ENCODE data around the gene MIR17HG.

The MIR17HG gene

DNA sequence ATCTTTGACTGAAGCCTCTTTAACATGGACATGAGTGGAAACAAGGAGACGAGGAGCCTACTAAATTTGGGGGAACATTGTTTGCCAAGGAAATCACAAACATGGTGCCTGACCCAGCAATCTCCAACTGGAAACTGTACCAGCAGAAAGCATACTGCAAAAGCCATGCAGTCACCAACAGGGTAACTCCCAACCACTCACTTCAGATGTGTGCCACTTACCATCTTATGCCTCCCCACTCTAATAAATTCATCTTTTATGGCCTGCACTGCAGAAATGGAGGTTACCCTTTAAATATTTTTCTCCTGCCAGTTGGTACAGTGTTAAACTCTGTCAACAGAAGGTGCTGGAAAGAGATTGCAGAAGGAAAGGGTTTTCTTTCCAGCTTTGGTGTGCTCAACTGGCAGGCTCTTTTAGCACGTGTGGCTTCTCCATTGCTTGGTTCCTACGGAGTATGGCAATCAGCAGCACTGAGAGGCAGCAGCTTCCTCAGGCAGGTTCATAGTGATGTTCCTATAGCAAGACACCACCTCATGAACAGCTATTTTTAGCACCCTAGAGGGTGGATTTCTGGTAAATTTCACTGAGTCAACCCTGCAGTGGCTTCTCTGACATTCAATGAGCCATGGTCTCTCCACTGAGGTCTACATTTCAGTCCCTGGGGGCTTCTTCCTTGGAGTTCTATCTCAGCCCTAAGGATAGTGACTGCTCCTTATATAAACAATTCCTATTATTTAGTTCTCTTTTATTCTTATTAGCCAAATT, 21.4 kb downstream of the MIR17HG start:
- no peak for DNase-seq (ENCODE audit: low spot score)

DNA sequence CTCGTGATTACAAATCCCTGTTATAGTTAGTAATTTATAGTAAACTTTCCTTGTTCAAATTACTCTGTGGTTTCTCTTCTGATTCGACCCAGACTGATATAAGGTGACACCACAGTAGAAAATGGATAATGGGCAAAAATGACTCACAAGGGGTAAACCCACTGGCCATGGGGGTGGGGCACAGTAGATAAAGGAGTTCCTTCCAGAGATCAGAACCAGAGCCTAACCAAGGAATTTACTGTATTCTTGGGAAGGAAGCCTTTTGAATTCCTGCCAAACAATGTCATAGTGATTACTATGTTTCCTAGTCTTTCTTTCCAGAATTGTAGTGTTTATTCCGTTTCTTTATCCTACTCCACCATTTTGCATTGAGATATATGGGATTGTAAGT, 21.9 kb downstream of the MIR17HG start:
- no peak for DNase-seq (ENCODE audit: low spot score)

GRCh38 chr13:91370501-91370900, 23.0 kb downstream of the MIR17HG start:
- DNase-seq (ENCODE audit: low spot score): no peak

GRCh38 chr13:91372911-91373310, 25.4 kb downstream of the MIR17HG start:
- DNase-seq (ENCODE audit: low spot score): no peak

DNA sequence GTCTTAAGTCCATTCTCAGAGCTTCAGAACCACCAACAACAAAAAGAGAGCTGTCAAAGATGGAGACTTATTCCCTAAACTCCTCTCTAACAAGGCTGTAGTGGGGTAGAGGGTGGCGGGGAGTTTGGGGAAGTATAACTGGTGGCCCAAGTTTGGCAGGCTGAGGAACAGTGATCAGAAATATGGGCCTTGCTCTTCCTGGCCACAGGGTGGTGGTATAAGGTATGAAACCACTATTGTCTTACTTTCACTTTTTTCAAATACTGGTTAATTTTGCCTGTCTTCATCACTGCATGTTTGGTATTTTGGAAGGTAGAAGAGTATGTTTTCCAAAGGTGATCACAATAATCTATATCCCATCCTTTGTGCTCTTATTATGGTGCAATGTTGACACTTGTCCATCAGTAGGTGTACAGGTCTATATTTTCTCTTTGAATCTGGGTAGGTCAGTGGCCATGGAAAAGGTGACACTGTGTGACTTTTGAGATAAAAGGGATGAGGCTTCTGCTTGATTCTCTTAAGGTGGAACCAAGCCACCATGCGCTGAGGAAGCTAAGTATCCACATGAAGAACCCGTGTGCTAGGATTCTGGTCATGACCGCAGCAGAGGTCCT, 27.7 kb downstream of the MIR17HG start:
- DNase-seq (ENCODE audit: low spot score): peak; percentile 29

DNA sequence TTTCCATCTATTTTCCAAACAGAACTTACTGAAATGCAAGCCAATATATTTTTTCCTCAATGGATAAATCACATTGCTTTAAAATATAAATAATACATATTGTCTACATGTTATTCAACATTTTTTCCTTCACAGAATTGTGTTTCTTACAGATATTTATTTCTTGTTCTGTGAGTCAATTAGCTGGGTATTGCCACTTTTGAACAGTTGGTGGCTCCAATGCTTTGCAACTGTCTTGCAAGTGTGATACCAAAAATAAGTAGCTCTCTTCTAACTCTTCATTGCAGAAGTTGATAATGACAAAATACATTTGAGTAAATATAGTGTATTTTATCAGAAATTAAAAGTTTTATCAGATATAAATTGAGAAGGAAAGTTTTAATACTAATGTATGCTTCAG, 33.9 kb downstream of the MIR17HG start:
- peak; percentile 32 for DNase-seq (ENCODE audit: low spot score)

DNA sequence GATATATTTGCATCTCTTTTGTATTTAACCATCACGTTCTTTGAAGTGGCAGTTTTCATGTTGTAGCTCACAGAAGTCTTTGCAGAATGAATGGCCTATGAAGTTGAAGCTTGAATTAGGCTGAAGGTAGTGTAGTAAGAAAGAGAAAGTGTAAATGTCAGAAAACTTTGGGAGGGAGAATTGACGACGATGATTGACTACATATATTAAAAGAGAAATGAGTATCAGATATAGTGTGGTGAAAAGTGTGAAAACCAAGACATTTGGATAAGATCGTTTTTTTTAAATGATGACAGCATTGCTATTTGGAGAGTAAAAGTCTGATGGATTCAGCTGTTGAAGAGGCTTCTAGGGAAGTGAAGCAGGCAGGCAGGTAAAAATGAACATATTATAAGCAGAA, 36.3 kb downstream of the MIR17HG start:
- no peak for DNase-seq (ENCODE audit: low spot score)

DNA sequence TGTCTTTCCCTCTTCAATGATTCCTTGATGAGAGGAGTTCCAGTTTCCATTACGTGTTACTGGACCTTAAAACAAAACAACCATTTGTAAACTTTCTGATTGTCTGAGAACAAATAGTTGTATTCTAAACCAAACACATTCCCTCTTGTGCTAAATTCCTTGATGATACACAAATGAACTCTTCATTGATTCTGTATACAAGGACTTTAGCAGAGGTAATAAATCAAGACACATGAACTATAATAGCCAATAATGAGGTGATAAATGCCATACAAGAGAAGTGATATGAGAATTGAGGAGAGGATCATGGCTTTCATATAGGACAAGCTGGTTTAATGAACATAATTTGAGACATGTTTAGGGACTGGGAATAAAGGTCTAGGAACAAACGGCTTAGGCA, 37.4 kb downstream of the MIR17HG start:
- no peak for DNase-seq (ENCODE audit: low spot score)

- DNase-seq (ENCODE audit: low spot score): no peak
Observed at GRCh38 chr13:91389186-91389585, 41.7 kb downstream of the MIR17HG start.

DNA sequence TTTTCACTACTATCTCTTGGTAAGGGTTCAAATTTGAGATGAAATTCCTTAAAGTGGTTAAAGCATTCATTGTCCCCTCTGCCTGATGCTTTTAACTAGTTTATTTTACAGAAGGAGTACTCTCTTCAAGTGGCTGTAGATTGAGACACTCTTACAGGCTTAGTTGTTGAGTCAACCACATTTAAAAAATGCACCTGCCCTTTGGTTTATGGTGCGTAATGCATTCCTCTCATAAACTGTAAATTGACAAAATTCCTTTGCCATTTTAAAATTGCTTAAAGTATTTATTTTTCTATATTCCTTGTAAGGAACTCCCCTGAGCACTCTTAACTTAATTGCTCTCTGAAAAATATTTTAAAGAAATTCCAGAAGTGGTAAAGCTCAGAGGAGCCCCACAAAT, 50.1 kb downstream of the MIR17HG start:
- no peak for DNase-seq (ENCODE audit: low spot score)

DNA sequence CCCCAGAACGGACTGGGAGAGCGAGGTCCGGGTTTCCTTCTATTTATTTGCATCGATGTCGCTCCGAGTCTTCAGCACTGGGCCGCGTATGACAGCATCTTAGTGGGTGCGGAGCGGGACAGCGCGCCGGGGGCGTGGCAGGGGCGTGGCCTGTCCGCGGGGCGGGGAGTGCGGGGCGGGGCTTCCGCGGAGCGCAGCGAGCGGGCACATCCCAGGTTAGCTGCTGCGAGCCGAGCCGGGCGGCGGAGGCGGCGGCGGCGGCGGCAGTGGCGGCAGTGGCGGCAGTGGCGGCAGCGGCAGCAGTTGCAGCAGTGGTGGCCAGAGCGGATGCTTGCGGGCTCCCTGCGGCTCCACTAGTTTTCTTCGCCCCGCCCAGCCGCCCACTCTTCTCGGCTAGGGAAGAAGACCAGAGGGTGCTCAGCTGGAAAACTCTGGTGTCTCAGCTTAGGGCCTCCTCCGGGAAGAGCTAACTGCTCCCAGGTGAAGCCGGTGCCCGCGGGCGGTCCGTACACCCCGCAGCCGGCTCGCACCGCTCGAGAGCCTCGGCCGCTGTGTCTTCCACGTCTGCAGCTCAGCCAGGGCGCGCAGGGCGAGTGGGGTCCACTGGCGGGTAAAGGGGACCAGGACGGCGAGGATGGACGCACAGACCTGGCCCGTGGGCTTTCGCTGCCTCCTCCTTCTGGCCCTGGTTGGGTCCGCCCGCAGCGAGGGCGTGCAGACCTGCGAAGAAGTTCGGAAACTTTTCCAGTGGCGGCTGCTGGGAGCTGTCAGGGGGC, 51.1 kb downstream of the MIR17HG start, which contains the start of gene GPC5:
TSS of gene GPC5 (plus strand) at position 209 of the 776 bp plus-strand sequence.
- peak; percentile 74 for DNase-seq (ENCODE audit: low spot score)

DNA sequence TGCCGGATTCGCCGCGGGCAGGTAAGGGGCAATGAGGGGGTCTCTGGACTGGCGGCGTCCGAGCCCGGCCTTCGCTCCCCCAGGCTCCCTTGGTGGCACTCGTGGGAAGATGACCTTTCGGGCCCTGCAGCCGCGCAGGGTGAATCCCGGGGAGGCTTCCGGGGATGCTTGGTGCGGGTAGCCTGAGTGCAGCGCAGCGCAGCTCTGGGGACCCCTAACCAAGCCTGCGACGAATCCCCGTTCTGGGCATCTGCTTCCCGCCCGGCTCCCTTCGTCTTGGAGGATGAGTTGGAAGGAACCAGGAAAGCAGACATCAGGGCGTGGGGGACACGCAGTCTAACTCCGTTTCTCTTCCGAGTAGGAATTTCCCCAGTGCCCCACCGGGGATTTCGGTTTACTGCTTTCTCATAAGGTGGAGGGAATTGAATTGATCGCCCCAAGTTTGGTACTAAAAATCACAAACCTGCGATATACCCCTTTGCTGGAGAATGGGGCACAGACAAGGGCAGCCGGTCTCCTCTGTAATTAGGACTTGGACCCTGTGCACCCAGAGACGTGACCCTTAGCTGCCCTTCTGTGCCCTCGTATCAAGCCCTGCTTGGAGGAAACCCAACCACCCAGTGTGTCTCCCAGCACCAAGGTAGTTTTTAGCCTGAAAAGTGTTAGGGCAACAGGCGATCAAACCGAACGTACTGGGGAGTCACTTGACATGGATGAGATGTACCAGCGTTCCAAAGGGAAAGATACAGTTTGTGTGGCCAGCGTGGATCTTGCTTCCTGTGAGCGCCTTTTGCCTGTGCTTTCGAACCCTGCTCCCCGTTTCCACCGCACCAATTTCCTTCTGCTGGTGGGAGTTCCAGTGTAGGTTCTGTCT, 51.9 kb downstream of the MIR17HG start:
- DNase-seq (ENCODE audit: low spot score): no peak

GRCh38 chr13:91400063-91400399, 52.5 kb downstream of the MIR17HG start:
- no peak for DNase-seq (ENCODE audit: low spot score)

GRCh38 chr13:91400671-91401070, 53.2 kb downstream of the MIR17HG start:
- DNase-seq (ENCODE audit: low spot score): no peak

DNA sequence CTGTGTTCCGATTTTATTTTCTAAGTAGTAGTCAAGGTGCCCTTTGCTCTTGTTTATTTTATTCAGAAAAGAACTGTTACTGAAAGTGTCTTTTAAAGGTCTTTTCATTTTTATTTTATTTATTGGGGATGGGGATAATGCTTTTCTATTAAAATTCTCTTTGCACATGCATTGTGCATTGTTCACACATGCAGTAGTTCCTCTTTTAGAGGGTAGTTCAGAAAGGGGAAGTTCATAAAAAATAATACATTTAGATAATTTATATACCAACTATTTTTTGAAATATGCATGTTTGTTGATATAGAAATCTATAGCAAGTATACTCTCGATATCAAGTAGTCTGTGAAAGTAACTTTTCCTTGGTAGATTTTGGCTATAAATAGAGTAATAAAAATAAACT, 54.4 kb downstream of the MIR17HG start:
- DNase-seq (ENCODE audit: low spot score): no peak
